HCT116 (cell line): ENCODE results near the gene TIMM17A. TPM values are rescaled to one million over a fixed set of nuclear protein-coding genes. Genes with fewer than 3 reads are reported as not detected.

Experiments
- ATAC-seq: fragments of 200-7000 bp; cut with Tn5 transposase; 2 replicates; pipeline ENCODE4 v1.9.1; 2020; ENCODE audit warnings: mild to moderate bottlenecking, moderate library complexity
- BruUV-seq: library from RNA; stranded (reverse); fragments of 400-500 nt; replicated peaks from 2 replicates; lab custom pipeline; 2021; lab: Mats Ljungman, UMichigan
- CTCF ChIA-PET: fragments of 300-600 bp; sonication (Branson Sonifier 250); formaldehyde crosslinking; loops from one replicate; lab custom pipeline; 2021; ENCODE audit warnings: antibody characterized with exemption; lab: Charles Lee
- POLR2A ChIA-PET: fragments of 300-600, 350-600 bp; sonication (Branson Sonifier 250); formaldehyde crosslinking; loops from one replicate; lab custom pipeline; 2021; ENCODE audit warnings: antibody characterized with exemption; lab: Charles Lee
- RAD21 ChIA-PET, 2 experiments: fragments of 300-600 bp; sonication (Branson Sonifier 250); formaldehyde crosslinking; loops; one replicate each; lab custom pipeline; 2023; ENCODE audit warnings: low total read pairs in 2 of 2; ENCODE audit not compliant: uncharacterized antibody in 2 of 2, unreplicated experiment in 2 of 2, low non-redundant PET in 1 of 2; lab: Charles Lee
- DNase-seq: peaks from one replicate; pipeline ENCODE4 v3.0.0-alpha.2; 2010; ENCODE audit warnings: low read depth, low spot score
- H2AFZ ChIP-seq: fragments of 200-600 bp; shearing (Covaris generic), sonication (generic); 2 replicates; pipeline ENCODE4 v1.6.1; 2017; ENCODE audit warnings: low read depth, mixed run types, mixed read lengths, antibody characterized with exemption, low read length; ENCODE audit not compliant: poor library complexity, severe bottlenecking
- H3K27ac ChIP-seq: 2 replicates; pipeline ENCODE4 v1.5.1; 2012; ENCODE audit warnings: low read depth, low read length
- H3K27me3 ChIP-seq: fragments of 200-600 bp; sonication (generic); 2 replicates; pipeline ENCODE4 v1.6.1; 2016; ENCODE audit warnings: mixed run types, low read length, mixed read lengths; ENCODE audit not compliant: insufficient read depth
- H3K36me3 ChIP-seq, 2 experiments: fragments of 200-500 bp in 1 of 2; fragments of 200-600 bp in 1 of 2; sonication (Bioruptor generic) in 1 of 2; sonication (generic) in 1 of 2; 2 replicates each; pipeline versions ENCODE4 v1.5.1 to v1.6.1; 2014 to 2016; ENCODE audit warnings: low read length in 2 of 2, inconsistent platforms in 1 of 2, mixed read lengths in 1 of 2, mixed run types in 1 of 2; ENCODE audit not compliant: insufficient read depth in 2 of 2, control insufficient read depth in 1 of 2
- H3K4me1 ChIP-seq, 2 experiments: fragments of 200-600 bp in 1 of 2; sonication (generic) in 1 of 2; 2 replicates each; pipeline versions ENCODE4 v1.5.1 to v1.6.1; 2012 to 2017; ENCODE audit warnings: low read length in 2 of 2, inconsistent platforms in 1 of 2, mild to moderate bottlenecking in 1 of 2, mixed read lengths in 1 of 2, mixed run types in 1 of 2, moderate library complexity in 1 of 2; ENCODE audit not compliant: insufficient read depth in 2 of 2, control insufficient read depth in 1 of 2
- H3K4me2 ChIP-seq: fragments of 200-600 bp; sonication (generic); 2 replicates; pipeline ENCODE4 v1.6.1; 2017; ENCODE audit warnings: mixed run types, low read length, mixed read lengths
- H3K4me3 ChIP-seq, 2 experiments: fragments of 200-600 bp in 1 of 2; sonication (generic) in 1 of 2; replicated peaks in 1 of 2; 2 replicates each; pipeline ENCODE4 v1.5.1; 2011 to 2016; ENCODE audit warnings: low read length in 2 of 2, control low read depth in 1 of 2, low read depth in 1 of 2, mild to moderate bottlenecking in 1 of 2, mixed read lengths in 1 of 2, mixed run types in 1 of 2
- H3K79me2 ChIP-seq: fragments of 200-600 bp; sonication (generic); 2 replicates; pipeline ENCODE4 v1.6.1; 2017; ENCODE audit warnings: mild to moderate bottlenecking, mixed run types, low read length, moderate library complexity, mixed read lengths; ENCODE audit not compliant: insufficient read depth
- H3K9ac ChIP-seq: fragments of 200-600 bp; sonication (generic); 2 replicates; pipeline ENCODE4 v1.6.1; 2016; ENCODE audit warnings: low read length, mixed read lengths
- H3K9me2 ChIP-seq: fragments of 200-600 bp; sonication (generic), shearing (Covaris generic); 2 replicates; pipeline ENCODE4 v1.6.1; 2017; ENCODE audit warnings: mixed run types, mild to moderate bottlenecking, moderate library complexity; ENCODE audit not compliant: insufficient read depth
- H3K9me3 ChIP-seq, 2 experiments: fragments of 200-500 bp in 1 of 2; fragments of 200-600 bp in 1 of 2; sonication (Bioruptor generic) in 1 of 2; sonication (generic) in 1 of 2; 2 replicates each; pipeline ENCODE4 v1.6.1; 2014 to 2017; ENCODE audit warnings: low read length in 2 of 2, mixed read lengths in 2 of 2, inconsistent platforms in 1 of 2, low read depth in 1 of 2, mild to moderate bottlenecking in 1 of 2, mixed run types in 1 of 2, moderate library complexity in 1 of 2; ENCODE audit not compliant: control insufficient read depth in 1 of 2, insufficient read depth in 1 of 2
- H4K20me1 ChIP-seq: fragments of 200-600 bp; sonication (generic), shearing (Covaris generic); 2 replicates; pipeline ENCODE4 v1.6.1; 2017; ENCODE audit warnings: mixed run types, mild to moderate bottlenecking, moderate library complexity; ENCODE audit not compliant: insufficient read depth
- CBX3 ChIP-seq: IDR thresholded peaks from 2 replicates; pipeline ENCODE4 v1.6.1; 2012; ENCODE audit warnings: low read depth
- CTCF ChIP-seq, 3 experiments: fragments of 200-600 bp in 1 of 3; sonication (generic) in 1 of 3; IDR thresholded peaks in 2 of 3; conservative IDR thresholded peaks in 1 of 3; 2 replicates each; pipeline ENCODE4 v1.5.1; 2012 to 2017; ENCODE audit warnings: low read depth in 2 of 3, low read length in 2 of 3, antibody characterized with exemption in 1 of 3, borderline replicate concordance in 1 of 3, control low read depth in 1 of 3, mild to moderate bottlenecking in 1 of 3, mixed read lengths in 1 of 3, mixed run types in 1 of 3, moderate library complexity in 1 of 3; ENCODE audit not compliant: insufficient read depth in 1 of 3
- EGR1 ChIP-seq: IDR thresholded peaks from 2 replicates; pipeline ENCODE4 v1.6.1; 2012; ENCODE audit warnings: low read depth
- EZH2 ChIP-seq: fragments of 200-600 bp; sonication (generic); IDR thresholded peaks from 2 replicates; pipeline ENCODE4 v1.6.1; 2017; ENCODE audit warnings: antibody characterized with exemption, mixed run types
- EZH2phosphoT487 ChIP-seq: fragments of 200-600 bp; IDR thresholded peaks from 2 replicates; pipeline ENCODE4 v1.6.1; 2018; ENCODE audit warnings: antibody characterized with exemption, borderline replicate concordance
- FOSL1 ChIP-seq: IDR thresholded peaks from 2 replicates; pipeline ENCODE4 v1.6.1; 2012; ENCODE audit warnings: low read depth
- MAX ChIP-seq: IDR thresholded peaks from 2 replicates; pipeline ENCODE4 v1.6.1; 2012
- POLR2A ChIP-seq: IDR thresholded peaks from 2 replicates; pipeline ENCODE4 v1.7.0; 2011; ENCODE audit warnings: borderline replicate concordance; ENCODE audit not compliant: insufficient read depth, insufficient read length; ENCODE audit errors: extremely low read depth
- RAD21 ChIP-seq: IDR thresholded peaks from 2 replicates; pipeline ENCODE4 v1.6.1; 2012; ENCODE audit warnings: low read depth, mild to moderate bottlenecking
- SIN3A ChIP-seq: IDR thresholded peaks from 2 replicates; pipeline ENCODE4 v1.6.1; 2012; ENCODE audit warnings: low read depth
- SRF ChIP-seq: IDR thresholded peaks from 2 replicates; pipeline ENCODE4 v1.6.1; 2012; ENCODE audit warnings: low read depth
- YY1 ChIP-seq: IDR thresholded peaks from 2 replicates; pipeline ENCODE4 v1.6.1; 2011; ENCODE audit warnings: low read length, low read depth, moderate library complexity, mild to moderate bottlenecking; ENCODE audit not compliant: insufficient replicate concordance; ENCODE audit errors: extremely low read depth
- ZNF274 ChIP-seq: fragments of 200-500 bp; sonication (Bioruptor generic); IDR thresholded peaks from 2 replicates; pipeline ENCODE4 v1.6.1; 2014; ENCODE audit warnings: mild to moderate bottlenecking, low read depth, low read length, inconsistent platforms
- intact Hi-C: fragments of 100-400 bp; cut with micrococcal nuclease; formaldehyde crosslinking; loops from 2 replicates; pipeline ENCODE4 v1.10.0; 2022
- total RNA-seq: library from RNA; stranded (reverse); gene quantifications from one replicate; pipeline ENCODE4 v1.2.1, GENCODE V29; 2021; ENCODE audit not compliant: unreplicated experiment
- TF ChIP-seq, protein P1 (sequence below): IDR thresholded peaks from 2 replicates; pipeline ENCODE4 v1.6.1; 2011; ENCODE audit warnings: mild to moderate bottlenecking, low read length, moderate library complexity; ENCODE audit not compliant: insufficient replicate concordance; ENCODE audit errors: extremely low read depth
- TF ChIP-seq, protein P2 (sequence below): IDR thresholded peaks from 2 replicates; pipeline ENCODE4 v1.6.1; 2012; ENCODE audit warnings: low read depth

TIMM17A gene
- total RNA-seq, 1 experiment from 2014 or later, result 100 TPM

GRCh38 chr1:201921952-201922558 lies 33.2 kb upstream of the TIMM17A start:
- no peak for TF ChIP-seq ZNF274
- TF ChIP-seq EGR1, result no peak
- TF ChIP-seq SIN3A, result no peak
- TF ChIP-seq EZH2, result no peak
- no peak for TF ChIP-seq POLR2A
- TF ChIP-seq EZH2phosphoT487, result no peak
- no peak for TF ChIP-seq MAX
- TF ChIP-seq, protein P1, sequence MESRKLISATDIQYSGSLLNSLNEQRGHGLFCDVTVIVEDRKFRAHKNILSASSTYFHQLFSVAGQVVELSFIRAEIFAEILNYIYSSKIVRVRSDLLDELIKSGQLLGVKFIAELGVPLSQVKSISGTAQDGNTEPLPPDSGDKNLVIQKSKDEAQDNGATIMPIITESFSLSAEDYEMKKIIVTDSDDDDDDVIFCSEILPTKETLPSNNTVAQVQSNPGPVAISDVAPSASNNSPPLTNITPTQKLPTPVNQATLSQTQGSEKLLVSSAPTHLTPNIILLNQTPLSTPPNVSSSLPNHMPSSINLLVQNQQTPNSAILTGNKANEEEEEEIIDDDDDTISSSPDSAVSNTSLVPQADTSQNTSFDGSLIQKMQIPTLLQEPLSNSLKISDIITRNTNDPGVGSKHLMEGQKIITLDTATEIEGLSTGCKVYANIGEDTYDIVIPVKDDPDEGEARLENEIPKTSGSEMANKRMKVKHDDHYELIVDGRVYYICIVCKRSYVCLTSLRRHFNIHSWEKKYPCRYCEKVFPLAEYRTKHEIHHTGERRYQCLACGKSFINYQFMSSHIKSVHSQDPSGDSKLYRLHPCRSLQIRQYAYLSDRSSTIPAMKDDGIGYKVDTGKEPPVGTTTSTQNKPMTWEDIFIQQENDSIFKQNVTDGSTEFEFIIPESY, result no peak
- no peak for TF ChIP-seq FOSL1
- no peak for TF ChIP-seq YY1
- no peak for TF ChIP-seq RAD21
- TF ChIP-seq CBX3, result no peak
- TF ChIP-seq SRF, result no peak
- TF ChIP-seq, protein P2, sequence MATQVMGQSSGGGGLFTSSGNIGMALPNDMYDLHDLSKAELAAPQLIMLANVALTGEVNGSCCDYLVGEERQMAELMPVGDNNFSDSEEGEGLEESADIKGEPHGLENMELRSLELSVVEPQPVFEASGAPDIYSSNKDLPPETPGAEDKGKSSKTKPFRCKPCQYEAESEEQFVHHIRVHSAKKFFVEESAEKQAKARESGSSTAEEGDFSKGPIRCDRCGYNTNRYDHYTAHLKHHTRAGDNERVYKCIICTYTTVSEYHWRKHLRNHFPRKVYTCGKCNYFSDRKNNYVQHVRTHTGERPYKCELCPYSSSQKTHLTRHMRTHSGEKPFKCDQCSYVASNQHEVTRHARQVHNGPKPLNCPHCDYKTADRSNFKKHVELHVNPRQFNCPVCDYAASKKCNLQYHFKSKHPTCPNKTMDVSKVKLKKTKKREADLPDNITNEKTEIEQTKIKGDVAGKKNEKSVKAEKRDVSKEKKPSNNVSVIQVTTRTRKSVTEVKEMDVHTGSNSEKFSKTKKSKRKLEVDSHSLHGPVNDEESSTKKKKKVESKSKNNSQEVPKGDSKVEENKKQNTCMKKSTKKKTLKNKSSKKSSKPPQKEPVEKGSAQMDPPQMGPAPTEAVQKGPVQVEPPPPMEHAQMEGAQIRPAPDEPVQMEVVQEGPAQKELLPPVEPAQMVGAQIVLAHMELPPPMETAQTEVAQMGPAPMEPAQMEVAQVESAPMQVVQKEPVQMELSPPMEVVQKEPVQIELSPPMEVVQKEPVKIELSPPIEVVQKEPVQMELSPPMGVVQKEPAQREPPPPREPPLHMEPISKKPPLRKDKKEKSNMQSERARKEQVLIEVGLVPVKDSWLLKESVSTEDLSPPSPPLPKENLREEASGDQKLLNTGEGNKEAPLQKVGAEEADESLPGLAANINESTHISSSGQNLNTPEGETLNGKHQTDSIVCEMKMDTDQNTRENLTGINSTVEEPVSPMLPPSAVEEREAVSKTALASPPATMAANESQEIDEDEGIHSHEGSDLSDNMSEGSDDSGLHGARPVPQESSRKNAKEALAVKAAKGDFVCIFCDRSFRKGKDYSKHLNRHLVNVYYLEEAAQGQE, result no peak
- TF ChIP-seq CTCF (IDR thresholded peaks at IDR 0.05 in 2 of 3, conservative IDR thresholded peaks at IDR 0.05 in 1 of 3; ENCODE audit: borderline replicate concordance in 1 of 3, insufficient read depth in 1 of 3, low read depth in 2 of 3, low read length in 2 of 3), result no peak
- TF ChIP-seq, all 23 proteins: peak for 0
- H3K9ac ChIP-seq, result no peak overlapping the region
- ChIA-PET RAD21 (no interaction called here), CTCF (no interaction called here), POLR2A (no interaction called here)
- H4K20me1 ChIP-seq, result no peaks in the 10 kb centered on the region
- H3K4me1 ChIP-seq, result peaks cover 6 to 13% of the 10 kb centered on the region in 2 experiments; a peak in 3 of 4 replicates
- ATAC-seq (no peak), DNase-seq (no peak)
- H3K4me3 ChIP-seq, result no peak overlapping the region
- no TSS peak for BruUV-seq
- H3K36me3 ChIP-seq, result no peaks in the 10 kb centered on the region
- H2AFZ ChIP-seq, result peak overlapping the region; percentile 83
- intact Hi-C loops, result no loop called here
- no peaks in the 10 kb centered on the region for H3K27me3 ChIP-seq
- H3K27ac ChIP-seq, result no peak overlapping the region
- no peaks in the 10 kb centered on the region for H3K9me2 ChIP-seq
- no peaks in the 10 kb centered on the region for H3K79me2 ChIP-seq
- no peaks in the 10 kb centered on the region for H3K9me3 ChIP-seq
- no peak overlapping the region for H3K4me2 ChIP-seq
